HCT116 (cell line): ENCODE data around the gene PITPNC1. TPM values are rescaled to one million over a fixed set of nuclear protein-coding genes. Genes with fewer than 3 reads are reported as not detected.

Experiments used
- ATAC-seq: fragments of 200-7000 bp; cut with Tn5 transposase; 2 replicates; pipeline ENCODE4 v1.9.1; 2020; ENCODE audit warnings: mild to moderate bottlenecking, moderate library complexity
- BruUV-seq: library from RNA; stranded (reverse); fragments of 400-500 nt; replicated peaks from 2 replicates; lab custom pipeline; 2021; lab: Mats Ljungman, UMichigan
- CTCF ChIA-PET: fragments of 300-600 bp; sonication (Branson Sonifier 250); formaldehyde crosslinking; loops from one replicate; lab custom pipeline; 2021; ENCODE audit warnings: antibody characterized with exemption; lab: Charles Lee
- POLR2A ChIA-PET: fragments of 300-600, 350-600 bp; sonication (Branson Sonifier 250); formaldehyde crosslinking; loops from one replicate; lab custom pipeline; 2021; ENCODE audit warnings: antibody characterized with exemption; lab: Charles Lee
- RAD21 ChIA-PET, 2 experiments: fragments of 300-600 bp; sonication (Branson Sonifier 250); formaldehyde crosslinking; loops; one replicate each; lab custom pipeline; 2023; ENCODE audit warnings: low total read pairs in 2 of 2; ENCODE audit not compliant: uncharacterized antibody in 2 of 2, unreplicated experiment in 2 of 2, low non-redundant PET in 1 of 2; lab: Charles Lee
- DNase-seq: peaks from one replicate; pipeline ENCODE4 v3.0.0-alpha.2; 2010; ENCODE audit warnings: low read depth, low spot score
- H2AFZ ChIP-seq: fragments of 200-600 bp; shearing (Covaris generic), sonication (generic); 2 replicates; pipeline ENCODE4 v1.6.1; 2017; ENCODE audit warnings: low read depth, mixed run types, mixed read lengths, antibody characterized with exemption, low read length; ENCODE audit not compliant: poor library complexity, severe bottlenecking
- H3K27ac ChIP-seq: 2 replicates; pipeline ENCODE4 v1.5.1; 2012; ENCODE audit warnings: low read depth, low read length
- H3K27me3 ChIP-seq: fragments of 200-600 bp; sonication (generic); 2 replicates; pipeline ENCODE4 v1.6.1; 2016; ENCODE audit warnings: mixed run types, low read length, mixed read lengths; ENCODE audit not compliant: insufficient read depth
- H3K36me3 ChIP-seq, 2 experiments: fragments of 200-500 bp in 1 of 2; fragments of 200-600 bp in 1 of 2; sonication (Bioruptor generic) in 1 of 2; sonication (generic) in 1 of 2; 2 replicates each; pipeline versions ENCODE4 v1.5.1 to v1.6.1; 2014 to 2016; ENCODE audit warnings: low read length in 2 of 2, inconsistent platforms in 1 of 2, mixed read lengths in 1 of 2, mixed run types in 1 of 2; ENCODE audit not compliant: insufficient read depth in 2 of 2, control insufficient read depth in 1 of 2
- H3K4me1 ChIP-seq, 2 experiments: fragments of 200-600 bp in 1 of 2; sonication (generic) in 1 of 2; 2 replicates each; pipeline versions ENCODE4 v1.5.1 to v1.6.1; 2012 to 2017; ENCODE audit warnings: low read length in 2 of 2, inconsistent platforms in 1 of 2, mild to moderate bottlenecking in 1 of 2, mixed read lengths in 1 of 2, mixed run types in 1 of 2, moderate library complexity in 1 of 2; ENCODE audit not compliant: insufficient read depth in 2 of 2, control insufficient read depth in 1 of 2
- H3K4me2 ChIP-seq: fragments of 200-600 bp; sonication (generic); 2 replicates; pipeline ENCODE4 v1.6.1; 2017; ENCODE audit warnings: mixed run types, low read length, mixed read lengths
- H3K4me3 ChIP-seq, 2 experiments: fragments of 200-600 bp in 1 of 2; sonication (generic) in 1 of 2; replicated peaks in 1 of 2; 2 replicates each; pipeline ENCODE4 v1.5.1; 2011 to 2016; ENCODE audit warnings: low read length in 2 of 2, control low read depth in 1 of 2, low read depth in 1 of 2, mild to moderate bottlenecking in 1 of 2, mixed read lengths in 1 of 2, mixed run types in 1 of 2
- H3K79me2 ChIP-seq: fragments of 200-600 bp; sonication (generic); 2 replicates; pipeline ENCODE4 v1.6.1; 2017; ENCODE audit warnings: mild to moderate bottlenecking, mixed run types, low read length, moderate library complexity, mixed read lengths; ENCODE audit not compliant: insufficient read depth
- H3K9ac ChIP-seq: fragments of 200-600 bp; sonication (generic); 2 replicates; pipeline ENCODE4 v1.6.1; 2016; ENCODE audit warnings: low read length, mixed read lengths
- H3K9me2 ChIP-seq: fragments of 200-600 bp; sonication (generic), shearing (Covaris generic); 2 replicates; pipeline ENCODE4 v1.6.1; 2017; ENCODE audit warnings: mixed run types, mild to moderate bottlenecking, moderate library complexity; ENCODE audit not compliant: insufficient read depth
- H3K9me3 ChIP-seq, 2 experiments: fragments of 200-500 bp in 1 of 2; fragments of 200-600 bp in 1 of 2; sonication (Bioruptor generic) in 1 of 2; sonication (generic) in 1 of 2; 2 replicates each; pipeline ENCODE4 v1.6.1; 2014 to 2017; ENCODE audit warnings: low read length in 2 of 2, mixed read lengths in 2 of 2, inconsistent platforms in 1 of 2, low read depth in 1 of 2, mild to moderate bottlenecking in 1 of 2, mixed run types in 1 of 2, moderate library complexity in 1 of 2; ENCODE audit not compliant: control insufficient read depth in 1 of 2, insufficient read depth in 1 of 2
- H4K20me1 ChIP-seq: fragments of 200-600 bp; sonication (generic), shearing (Covaris generic); 2 replicates; pipeline ENCODE4 v1.6.1; 2017; ENCODE audit warnings: mixed run types, mild to moderate bottlenecking, moderate library complexity; ENCODE audit not compliant: insufficient read depth
- ATF3 ChIP-seq: IDR thresholded peaks from 2 replicates; pipeline ENCODE4 v1.6.1; 2012
- CBX3 ChIP-seq: IDR thresholded peaks from 2 replicates; pipeline ENCODE4 v1.6.1; 2012; ENCODE audit warnings: low read depth
- CEBPB ChIP-seq: IDR thresholded peaks from 2 replicates; pipeline ENCODE4 v1.6.1; 2012; ENCODE audit warnings: low read depth
- EZH2 ChIP-seq: fragments of 200-600 bp; sonication (generic); IDR thresholded peaks from 2 replicates; pipeline ENCODE4 v1.6.1; 2017; ENCODE audit warnings: antibody characterized with exemption, mixed run types
- FOSL1 ChIP-seq: IDR thresholded peaks from 2 replicates; pipeline ENCODE4 v1.6.1; 2012; ENCODE audit warnings: low read depth
- JUND ChIP-seq: IDR thresholded peaks from 2 replicates; pipeline ENCODE4 v1.6.1; 2012
- POLR2A ChIP-seq: IDR thresholded peaks from 2 replicates; pipeline ENCODE4 v1.7.0; 2011; ENCODE audit warnings: borderline replicate concordance; ENCODE audit not compliant: insufficient read depth, insufficient read length; ENCODE audit errors: extremely low read depth
- SRF ChIP-seq: IDR thresholded peaks from 2 replicates; pipeline ENCODE4 v1.6.1; 2012; ENCODE audit warnings: low read depth
- ZBTB33 ChIP-seq: IDR thresholded peaks from 2 replicates; pipeline ENCODE4 v1.6.1; 2011; ENCODE audit warnings: mild to moderate bottlenecking, low read length, moderate library complexity; ENCODE audit not compliant: insufficient replicate concordance; ENCODE audit errors: extremely low read depth
- intact Hi-C: fragments of 100-400 bp; cut with micrococcal nuclease; formaldehyde crosslinking; loops from 2 replicates; pipeline ENCODE4 v1.10.0; 2022
- total RNA-seq: library from RNA; stranded (reverse); gene quantifications from one replicate; pipeline ENCODE4 v1.2.1, GENCODE V29; 2021; ENCODE audit not compliant: unreplicated experiment

The PITPNC1 gene
- total RNA-seq, 1 experiment from 2014 or later: 41.9 TPM

DNA sequence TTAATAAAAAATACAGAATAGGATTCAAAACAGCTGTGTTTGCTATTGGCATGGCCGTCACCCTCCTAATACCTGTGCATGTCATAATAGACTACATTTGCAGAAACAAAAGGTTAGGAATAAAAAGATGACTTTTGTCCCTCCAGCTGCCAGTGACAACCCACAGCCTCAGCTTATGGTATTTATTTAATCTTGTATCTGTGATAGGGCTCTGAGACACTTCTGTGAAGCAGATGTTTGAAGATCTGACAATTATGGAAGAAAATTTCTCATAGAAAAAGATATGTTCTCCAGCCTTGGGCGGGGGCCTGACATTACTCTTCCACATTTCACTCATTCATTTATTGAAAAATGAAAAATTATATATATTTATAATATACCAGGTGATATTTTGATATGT, 62.2 kb downstream of the PITPNC1 start (continued):
- no peak for TF ChIP-seq SRF
- TF ChIP-seq, all 23 proteins: peak for 0

DNA sequence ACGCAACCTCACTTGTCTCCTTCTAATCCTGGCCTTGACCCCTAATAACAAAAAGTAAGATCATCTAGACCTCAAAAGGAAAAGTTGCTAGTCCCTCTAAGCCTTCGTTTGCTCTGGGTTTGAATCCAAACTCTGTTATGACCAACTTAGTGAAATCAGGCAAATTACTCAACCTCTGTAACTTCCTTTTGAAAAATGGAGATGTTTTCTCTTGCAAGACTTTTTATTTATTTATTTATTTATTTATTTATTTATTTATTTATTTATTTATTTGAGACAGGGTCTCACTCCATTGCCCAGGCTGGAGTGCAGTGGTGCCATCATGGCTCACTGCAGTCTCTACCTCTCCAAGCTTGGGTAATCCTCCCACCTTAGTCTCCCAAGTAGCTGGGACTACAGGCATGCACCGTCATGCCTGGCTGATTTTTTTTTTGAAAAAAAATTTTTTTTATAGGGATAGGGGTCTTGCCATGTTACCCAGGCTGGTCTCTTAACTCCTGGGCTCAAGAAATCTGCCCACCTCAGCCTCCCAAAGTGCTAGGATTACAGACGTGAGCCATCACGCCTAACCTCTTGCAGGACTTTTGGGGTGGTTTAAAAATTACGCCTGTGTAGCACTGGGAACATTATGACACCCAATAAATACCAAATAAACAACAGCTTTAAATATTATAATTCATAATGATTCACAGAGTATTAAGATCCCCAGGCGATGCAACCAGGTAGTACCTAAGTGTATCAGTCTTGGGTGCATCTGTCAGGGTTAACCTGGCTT, 63.4 kb downstream of the PITPNC1 start:
- ChIA-PET CTCF (interaction anchor here (0.7 to 1.7 kb wide), 5 partner anchors 8 to 66 kb away, joined by 3 to 9 read pairs (median 4); no protein-coding TSS in a partner anchor), RAD21 (interaction anchor here (0.7 to 2.2 kb wide), 4 partner anchors 9 to 35 kb away, joined by 3 to 9 read pairs (median 4); no protein-coding TSS in a partner anchor)
- BruUV-seq: no TSS peak

More for the DNA sequence above, 63.4 kb downstream of the PITPNC1 start:
- POLR2A ChIA-PET: interaction anchor here (0.7 to 4.1 kb wide), 5 partner anchors 9 to 75 kb away, joined by 3 to 32 read pairs (median 5); no protein-coding TSS in a partner anchor
- Histone ChIP-seq H3K9me2 (no peaks in the 10 kb centered on the region), H3K27me3 (no peaks in the 10 kb centered on the region), H3K79me2 (peaks cover 3% of the 10 kb centered on the region; the same call in 1 of the 2 replicates), H3K27ac (peak overlapping the region; percentile 48), H2AFZ (peak overlapping the region; percentile 34), H3K36me3 (no peaks in the 10 kb centered on the region), H3K4me2 (peak overlapping the region; percentile 85), H4K20me1 (no peaks in the 10 kb centered on the region), H3K4me1 (peaks cover 13 to 40% of the 10 kb centered on the region in 2 experiments), H3K4me3 (peak overlapping the region; percentile 25 to 48), H3K9me3 (no peaks in the 10 kb centered on the region), H3K9ac (peak overlapping the region; percentile 54)
- intact Hi-C loops: no loop called here
- DNase-seq (no peak), ATAC-seq (peak; percentile 51)
- TF ChIP-seq EZH2: no peak
- no peak for TF ChIP-seq FOSL1
- TF ChIP-seq POLR2A: no peak
- no peak for TF ChIP-seq ZBTB33
- TF ChIP-seq ATF3: no peak
- TF ChIP-seq CEBPB: 0 out of 2 replicates have a peak, but pooled peaks have one; percentile 8
- no peak for TF ChIP-seq JUND
- TF ChIP-seq CBX3: no peak
